Left lobe of liver (tissue), 2 donors: ENCODE measurements around the gene CENPC. TPM values are rescaled to one million over a fixed set of nuclear protein-coding genes. Genes with fewer than 3 reads are reported as not detected.

Experiments
- ATAC-seq: fragments of 200-7000 bp; cut with Tn5 transposase; one replicate; pipeline ENCODE4 v1.9.1; 2020; ENCODE audit warnings: mild to moderate bottlenecking, moderate library complexity
- DNase-seq: peaks from one replicate; pipeline ENCODE4 v3.0.0-alpha.2; 2020; ENCODE audit warnings: low spot score
- total RNA-seq: library from RNA; stranded (reverse); gene quantifications from one replicate; pipeline ENCODE4 v1.2.1, GENCODE V29; 2021
- donor health status: DM: no; HTN: no; CAD: no; lungs with moderate emphysema.
- donor health status: DM: no; HTN: yes; CAD: no.

The CENPC gene, protein sequence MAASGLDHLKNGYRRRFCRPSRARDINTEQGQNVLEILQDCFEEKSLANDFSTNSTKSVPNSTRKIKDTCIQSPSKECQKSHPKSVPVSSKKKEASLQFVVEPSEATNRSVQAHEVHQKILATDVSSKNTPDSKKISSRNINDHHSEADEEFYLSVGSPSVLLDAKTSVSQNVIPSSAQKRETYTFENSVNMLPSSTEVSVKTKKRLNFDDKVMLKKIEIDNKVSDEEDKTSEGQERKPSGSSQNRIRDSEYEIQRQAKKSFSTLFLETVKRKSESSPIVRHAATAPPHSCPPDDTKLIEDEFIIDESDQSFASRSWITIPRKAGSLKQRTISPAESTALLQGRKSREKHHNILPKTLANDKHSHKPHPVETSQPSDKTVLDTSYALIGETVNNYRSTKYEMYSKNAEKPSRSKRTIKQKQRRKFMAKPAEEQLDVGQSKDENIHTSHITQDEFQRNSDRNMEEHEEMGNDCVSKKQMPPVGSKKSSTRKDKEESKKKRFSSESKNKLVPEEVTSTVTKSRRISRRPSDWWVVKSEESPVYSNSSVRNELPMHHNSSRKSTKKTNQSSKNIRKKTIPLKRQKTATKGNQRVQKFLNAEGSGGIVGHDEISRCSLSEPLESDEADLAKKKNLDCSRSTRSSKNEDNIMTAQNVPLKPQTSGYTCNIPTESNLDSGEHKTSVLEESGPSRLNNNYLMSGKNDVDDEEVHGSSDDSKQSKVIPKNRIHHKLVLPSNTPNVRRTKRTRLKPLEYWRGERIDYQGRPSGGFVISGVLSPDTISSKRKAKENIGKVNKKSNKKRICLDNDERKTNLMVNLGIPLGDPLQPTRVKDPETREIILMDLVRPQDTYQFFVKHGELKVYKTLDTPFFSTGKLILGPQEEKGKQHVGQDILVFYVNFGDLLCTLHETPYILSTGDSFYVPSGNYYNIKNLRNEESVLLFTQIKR
- 7.3 TPM for total RNA-seq

DNA sequence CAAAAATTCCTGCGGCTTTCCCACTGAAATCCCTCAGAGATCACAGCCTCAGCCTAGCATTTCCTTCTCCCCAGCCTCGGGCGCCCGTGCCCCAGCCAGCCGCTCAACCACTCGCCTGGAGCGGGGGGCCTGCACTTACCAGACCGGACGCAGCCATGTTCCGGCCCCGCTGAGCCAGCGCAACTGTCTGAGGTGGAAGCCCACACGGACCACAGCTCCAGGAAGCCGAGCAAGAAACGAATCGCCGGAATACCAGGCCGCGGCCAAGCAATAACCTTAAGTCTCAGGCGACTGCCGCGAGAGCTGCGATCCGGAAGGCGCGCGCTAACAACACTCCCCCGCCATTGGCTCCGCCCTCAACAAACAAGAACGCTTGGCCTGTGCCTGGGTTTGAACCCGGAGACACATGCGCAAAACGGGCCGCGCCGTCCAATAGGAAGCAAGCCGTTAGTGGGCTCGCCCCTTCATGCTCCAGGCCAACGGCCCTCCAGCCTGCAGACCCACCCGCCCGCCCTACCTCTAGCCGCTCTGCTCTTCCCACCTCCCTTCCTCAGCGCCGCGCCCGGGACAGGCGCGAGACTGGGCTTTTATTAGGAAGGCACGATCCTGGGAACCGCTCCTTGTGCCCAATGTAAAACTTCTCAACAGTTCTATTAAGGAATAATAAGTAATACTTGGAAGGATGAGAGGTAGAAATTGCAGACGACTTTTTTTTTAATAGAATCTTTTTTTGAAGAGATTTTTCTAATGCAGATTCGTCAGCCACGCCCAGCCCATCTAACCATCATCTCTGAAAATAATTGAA lies at the start of gene CENPC:
Gene CENPC (minus strand): TSS at position 305 of the 805 bp plus-strand sequence. CDS start 148 bp downstream, at position 157.
- DNase-seq (peak; percentile 98), ATAC-seq (peak; percentile 98)

- DNase-seq (no peak), ATAC-seq (peak; percentile 83)
Measured at GRCh38 chr4:67593741-67594175, 48.5 kb upstream of the CENPC start.

DNA sequence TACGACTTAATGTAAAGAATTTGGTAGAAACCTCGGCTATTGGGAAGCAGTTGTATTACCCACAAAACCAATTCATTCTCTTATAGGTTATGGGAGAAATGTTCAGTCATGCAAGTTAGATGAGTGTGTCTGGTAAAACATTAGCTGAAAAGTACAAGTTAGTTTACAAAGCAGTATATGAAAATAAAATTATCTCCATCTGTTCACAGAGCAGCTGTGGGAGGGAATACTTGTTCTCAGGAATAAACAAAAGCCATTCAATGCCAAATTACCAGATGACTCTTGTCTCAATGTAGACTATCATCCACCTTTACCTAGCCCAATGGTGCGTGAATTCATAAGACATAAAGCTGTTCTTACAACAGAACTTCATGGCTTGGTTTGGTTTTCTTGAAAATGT lies 41.9 kb upstream of the CENPC start:
- DNase-seq (no peak), ATAC-seq (no peak)

GRCh38 chr4:67584496-67584895 lies 39.2 kb upstream of the CENPC start:
- no peak for DNase-seq
- ATAC-seq: no peak

DNA sequence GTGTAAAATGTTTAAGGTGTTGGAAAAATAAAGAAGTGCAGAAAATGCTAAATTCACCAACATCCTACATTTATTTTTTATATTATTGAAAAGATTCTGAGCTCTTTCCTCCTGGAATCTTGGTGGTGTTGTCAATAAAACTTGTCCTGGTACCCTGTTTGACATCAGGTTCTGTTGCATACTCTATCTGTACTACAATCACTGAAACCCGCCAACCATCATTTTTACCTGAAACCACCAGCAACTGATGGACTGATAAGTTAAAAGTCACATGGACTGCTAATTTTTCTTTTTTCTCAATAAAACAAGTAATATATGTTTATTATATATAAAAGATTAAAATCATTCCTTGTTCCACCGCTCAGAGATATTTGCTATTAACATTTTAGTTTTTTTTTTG lies 36.6 kb upstream of the CENPC start:
- no peak for ATAC-seq
- DNase-seq: no peak

- ATAC-seq (no peak), DNase-seq (no peak)
Measured at GRCh38 chr4:67581208-67581857, 36.0 kb upstream of the CENPC start.

- DNase-seq: no peak
- ATAC-seq: no peak
Measured at GRCh38 chr4:67580577-67580976, 35.3 kb upstream of the CENPC start.

GRCh38 chr4:67576538-67576937 lies 31.2 kb upstream of the CENPC start:
- ATAC-seq (no peak), DNase-seq (no peak)

- ATAC-seq: no peak
- DNase-seq: no peak
Measured at GRCh38 chr4:67576059-67576466, 30.8 kb upstream of the CENPC start.

DNA sequence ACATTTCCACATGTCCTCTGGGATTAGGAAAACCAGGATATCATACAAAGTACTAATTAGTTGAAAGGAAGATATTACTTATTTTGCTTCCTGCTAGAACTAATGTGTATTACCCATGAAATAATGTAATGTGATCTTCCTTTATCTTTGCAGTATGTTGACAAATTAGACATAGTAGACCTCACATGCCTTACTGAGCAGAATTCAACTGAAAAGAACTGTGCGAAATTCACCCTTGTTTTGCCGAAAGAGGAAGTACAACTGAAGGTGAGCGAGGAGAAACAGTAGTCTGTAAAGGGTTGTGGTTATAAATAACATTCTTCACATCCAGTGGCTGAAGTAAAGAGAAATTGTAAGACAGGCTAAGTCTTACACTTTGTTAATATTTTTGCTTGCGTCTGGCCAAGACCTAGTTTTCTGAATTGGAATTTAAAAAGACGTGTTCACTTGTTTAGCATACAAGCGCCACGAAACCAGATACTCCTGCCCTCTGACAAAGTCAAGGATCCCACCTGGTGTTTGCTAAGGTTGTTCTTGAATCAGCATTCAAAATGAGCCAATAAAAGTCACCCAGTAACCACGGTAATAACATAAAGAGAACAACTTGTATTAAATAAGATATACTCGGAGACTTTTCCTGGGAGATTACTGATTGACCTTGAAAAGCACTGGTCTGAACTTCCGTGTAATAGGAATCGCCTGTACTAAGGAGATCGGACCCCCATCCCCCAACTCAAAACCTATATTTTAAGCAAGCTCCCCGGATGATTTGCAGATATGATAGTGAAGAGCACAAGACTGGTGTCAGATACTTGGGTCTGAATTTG lies 30.1 kb upstream of the CENPC start:
- ATAC-seq (no peak), DNase-seq (no peak)

DNA sequence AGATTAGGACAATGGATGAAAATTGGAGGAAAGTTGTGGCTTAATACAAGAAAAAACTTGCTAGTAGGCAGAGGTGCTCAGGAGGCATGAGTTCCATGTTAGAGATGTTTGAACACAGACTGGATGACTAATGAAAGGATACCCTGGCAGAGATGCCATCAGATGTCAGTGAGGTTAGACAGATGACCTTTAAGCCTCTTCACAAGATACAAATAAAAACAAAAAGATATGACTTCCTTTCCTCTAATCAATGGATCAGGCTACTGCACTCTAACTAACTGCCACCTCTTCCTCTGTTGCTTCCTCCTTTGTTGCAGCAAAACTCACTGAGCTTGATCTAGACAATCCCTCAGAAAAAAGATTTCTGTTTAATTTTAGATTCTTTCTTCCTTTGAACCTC lies 27.9 kb upstream of the CENPC start:
- ATAC-seq: no peak
- DNase-seq: no peak

GRCh38 chr4:67571975-67572374 lies 26.7 kb upstream of the CENPC start:
- DNase-seq: no peak

DNA sequence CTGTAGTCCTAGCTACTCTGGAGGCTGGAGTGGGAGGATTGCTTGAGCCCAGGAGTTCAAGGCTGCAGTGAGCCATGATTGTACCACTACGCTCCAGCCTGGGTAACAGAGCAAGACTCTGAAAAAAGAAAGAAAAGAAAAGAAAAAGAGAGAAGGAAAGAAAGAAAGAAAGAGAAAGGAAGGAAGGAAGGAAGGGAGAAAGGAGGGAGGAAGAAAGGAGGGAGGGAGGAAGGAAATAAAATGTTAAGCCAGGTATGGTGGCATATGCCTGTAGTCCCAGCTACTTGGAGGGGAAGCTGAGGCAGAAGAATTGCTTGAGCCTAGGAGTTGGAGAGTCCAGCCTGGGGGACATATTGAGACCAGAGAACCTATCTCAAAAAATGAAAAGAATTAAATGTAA lies 25.2 kb upstream of the CENPC start:
- ATAC-seq (no peak), DNase-seq (no peak)

More at GRCh38 chr4:67571975-67572374, 26.7 kb upstream of the CENPC start:
- ATAC-seq: no peak

DNA sequence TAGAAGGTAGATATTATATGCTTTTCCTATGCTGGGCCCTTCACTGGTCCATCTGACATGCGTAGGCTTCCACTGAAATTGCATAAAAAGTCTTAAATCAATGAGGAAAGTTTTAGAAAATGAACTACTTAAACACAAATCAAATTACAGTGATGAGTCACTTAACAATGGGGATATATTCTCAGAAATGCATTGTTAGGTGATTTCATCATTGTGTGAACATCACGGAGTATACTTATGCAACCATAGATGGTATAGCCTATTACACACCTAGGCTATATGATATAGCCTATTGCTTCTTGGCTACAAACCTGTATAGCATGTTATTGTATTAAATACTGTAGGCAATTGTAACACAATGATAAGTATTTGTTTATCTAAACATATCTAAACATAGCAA lies 23.5 kb upstream of the CENPC start:
- ATAC-seq (no peak), DNase-seq (no peak)

DNA sequence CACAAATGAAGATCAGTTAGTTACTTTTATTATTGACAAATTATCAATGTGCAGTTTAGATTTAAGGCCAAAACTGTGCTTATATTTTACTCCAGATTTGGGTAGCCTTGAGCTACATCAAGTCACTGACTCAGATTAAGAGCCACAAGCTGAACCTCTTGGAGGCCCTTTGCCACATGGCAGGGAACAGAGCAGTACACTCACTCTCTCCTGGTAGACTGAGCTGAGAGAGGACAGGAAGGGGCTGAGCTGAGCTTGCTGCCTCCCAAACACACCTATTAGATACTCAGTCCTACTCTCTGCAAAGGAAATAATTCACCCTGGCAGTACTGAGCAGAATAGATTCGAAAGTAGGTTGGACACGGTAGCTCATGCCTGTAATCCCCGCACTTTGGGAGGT lies 21.0 kb upstream of the CENPC start:
- no peak for ATAC-seq
- DNase-seq: no peak

GRCh38 chr4:67565284-67565683 lies 20.0 kb upstream of the CENPC start:
- ATAC-seq: no peak
- no peak for DNase-seq

DNA sequence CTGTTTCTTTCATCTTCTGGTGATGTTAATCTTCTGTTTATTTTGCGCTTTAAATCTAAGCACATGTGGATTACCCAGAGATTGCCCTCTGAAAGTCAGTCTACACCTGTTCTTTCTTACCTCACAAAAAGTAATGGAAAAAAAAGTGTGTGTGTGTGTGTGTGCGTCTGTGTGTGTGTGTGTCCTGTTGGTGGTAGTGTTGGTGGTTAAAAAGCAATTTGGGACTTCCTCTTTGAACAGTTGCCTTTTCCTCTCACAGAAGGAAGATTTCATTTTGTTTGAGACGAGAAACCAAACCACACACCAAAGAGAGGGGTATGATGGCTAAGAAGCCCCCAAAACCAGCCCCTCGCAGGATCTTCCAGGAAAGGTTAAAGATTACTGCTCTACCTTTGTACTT lies 13.2 kb upstream of the CENPC start, which contains the start of gene STAP1:
Gene STAP1 (plus strand): TSS at position 235 of the 400 bp plus-strand sequence. CDS start 83 bp downstream, at position 318.
- ATAC-seq (no peak), DNase-seq (no peak)

DNA sequence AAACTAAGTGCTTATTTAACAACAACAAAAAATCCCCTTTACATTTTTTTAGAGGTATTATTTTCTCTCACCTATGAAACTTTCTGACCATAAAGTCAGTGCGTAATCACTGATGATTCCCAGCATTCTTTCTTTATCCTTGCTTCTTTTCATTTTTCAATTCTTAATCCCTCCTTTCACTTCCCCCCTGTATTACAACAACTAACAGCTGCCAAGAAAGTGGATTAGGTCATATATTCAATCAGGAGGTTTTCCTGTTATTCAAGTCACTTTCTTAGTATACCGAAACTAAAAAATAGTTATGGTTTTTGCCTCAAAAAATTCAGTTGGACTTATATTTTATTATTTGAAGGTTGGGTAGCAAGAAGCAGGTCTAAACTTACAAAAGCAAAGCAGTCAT lies 11.1 kb upstream of the CENPC start:
- ATAC-seq: no peak
- DNase-seq: no peak

GRCh38 chr4:67555447-67555846 lies 10.1 kb upstream of the CENPC start:
- no peak for ATAC-seq
- no peak for DNase-seq
